Mononuclear cell (primary cell): ENCODE results near the gene PLAGL2. TPM values are rescaled to one million over a fixed set of nuclear protein-coding genes. Genes with fewer than 3 reads are reported as not detected.

Experiments
- H3K27me3 ChIP-seq: 2 replicates; pipeline ENCODE4 v1.6.0; 2011; ENCODE audit warnings: low read length, control low read depth; ENCODE audit not compliant: insufficient read depth
- H3K4me1 ChIP-seq: 2 replicates; pipeline ENCODE4 v1.5.1; 2011; ENCODE audit warnings: mild to moderate bottlenecking, low read length, control low read depth; ENCODE audit not compliant: insufficient read depth
- H3K4me3 ChIP-seq: 2 replicates; pipeline ENCODE4 v1.5.1; 2011; ENCODE audit warnings: mild to moderate bottlenecking, low read length, moderate library complexity
- H3K9me3 ChIP-seq: 2 replicates; pipeline ENCODE4 v1.5.1; 2011; ENCODE audit warnings: low read depth, mild to moderate bottlenecking, control low read depth, low read length
- total RNA-seq: library from RNA; depleted of rRNA; stranded (reverse); fragments of >200 nt; gene quantifications from one replicate; pipeline ENCODE4 v1.2.3, GENCODE V29; 2012

The PLAGL2 gene
- total RNA-seq, 1 donor: 14.1 TPM

- Histone ChIP-seq H3K4me1 (peaks cover 54% of the 10 kb centered on the region), H3K9me3 (no peaks in the 10 kb centered on the region), H3K27me3 (no peaks in the 10 kb centered on the region), H3K4me3 (no peak overlapping the region)
Observed at GRCh38 chr20:32235331-32236047, 27.9 kb upstream of the PLAGL2 start.

GRCh38 chr20:32234135-32234808 is 26.7 kb upstream of the PLAGL2 start:
- Histone ChIP-seq H3K27me3 (no peaks in the 10 kb centered on the region), H3K4me3 (no peak overlapping the region), H3K4me1 (peaks cover 44% of the 10 kb centered on the region), H3K9me3 (no peaks in the 10 kb centered on the region)

- no peak overlapping the region for H3K4me3 ChIP-seq
- H3K9me3 ChIP-seq: no peaks in the 10 kb centered on the region
- H3K27me3 ChIP-seq: no peaks in the 10 kb centered on the region
- H3K4me1 ChIP-seq: peaks cover 49% of the 10 kb centered on the region
Observed at GRCh38 chr20:32233286-32233685, 25.7 kb upstream of the PLAGL2 start.

DNA sequence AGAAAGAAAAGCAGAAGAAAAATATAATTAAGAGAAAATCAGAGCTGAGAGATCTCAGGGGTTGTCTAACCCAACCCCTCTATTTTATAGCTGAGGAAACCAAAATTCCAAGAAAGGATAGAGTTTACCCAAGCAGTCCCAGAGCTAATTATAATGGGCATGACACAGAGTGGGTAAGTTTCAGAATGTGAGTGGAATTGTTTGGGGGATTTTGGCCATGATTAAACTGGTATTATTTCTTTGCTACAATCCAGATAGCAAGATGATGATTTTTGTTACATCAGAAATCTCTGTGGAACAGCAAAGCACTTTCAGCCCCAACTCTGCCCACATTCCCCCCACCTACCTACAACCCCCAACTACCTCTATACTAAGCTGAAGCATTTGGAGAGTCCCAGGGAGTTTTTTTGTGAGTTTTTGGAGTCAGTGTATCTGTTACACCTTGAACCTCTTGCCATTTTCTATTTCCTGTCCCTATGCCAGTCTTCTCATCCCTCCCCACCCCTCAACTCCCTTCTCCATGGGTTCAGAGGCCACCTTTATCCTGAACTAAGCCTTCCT is 24.9 kb upstream of the PLAGL2 start:
- Histone ChIP-seq H3K4me1 (peaks cover 58% of the 10 kb centered on the region), H3K4me3 (no peak overlapping the region), H3K27me3 (no peaks in the 10 kb centered on the region), H3K9me3 (no peaks in the 10 kb centered on the region)

DNA sequence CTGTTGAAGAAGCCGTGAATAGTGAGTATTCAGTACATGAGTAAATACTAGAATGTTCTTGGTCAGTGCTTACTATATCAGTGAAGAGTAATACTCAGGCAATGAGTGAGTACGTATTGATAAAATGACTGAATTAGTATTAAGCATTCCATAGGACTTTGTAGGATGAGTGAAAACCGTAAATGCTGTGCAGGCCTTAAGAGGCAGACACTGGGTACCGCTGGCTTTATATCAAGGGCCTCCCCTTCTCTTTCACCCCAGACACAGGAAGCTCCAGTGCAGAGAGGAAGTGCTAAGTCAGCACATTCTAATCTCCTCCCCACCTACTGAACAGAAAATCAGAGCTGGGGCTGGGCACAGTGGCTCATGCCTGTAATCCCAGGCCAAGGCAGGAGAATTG is 24.3 kb upstream of the PLAGL2 start:
- peaks cover 63% of the 10 kb centered on the region for H3K4me1 ChIP-seq
- no peaks in the 10 kb centered on the region for H3K27me3 ChIP-seq
- H3K4me3 ChIP-seq: no peak overlapping the region

GRCh38 chr20:32231245-32231644 is 23.7 kb upstream of the PLAGL2 start:
- peaks cover 64% of the 10 kb centered on the region for H3K4me1 ChIP-seq
- H3K27me3 ChIP-seq: no peaks in the 10 kb centered on the region
- no peaks in the 10 kb centered on the region for H3K9me3 ChIP-seq
- H3K4me3 ChIP-seq: no peak overlapping the region

More for the DNA sequence above, 24.3 kb upstream of the PLAGL2 start:
- no peaks in the 10 kb centered on the region for H3K9me3 ChIP-seq

- Histone ChIP-seq H3K9me3 (no peaks in the 10 kb centered on the region), H3K4me3 (no peak overlapping the region), H3K27me3 (no peaks in the 10 kb centered on the region), H3K4me1 (peaks cover 64% of the 10 kb centered on the region)
Observed at GRCh38 chr20:32230707-32231106, 23.2 kb upstream of the PLAGL2 start.

DNA sequence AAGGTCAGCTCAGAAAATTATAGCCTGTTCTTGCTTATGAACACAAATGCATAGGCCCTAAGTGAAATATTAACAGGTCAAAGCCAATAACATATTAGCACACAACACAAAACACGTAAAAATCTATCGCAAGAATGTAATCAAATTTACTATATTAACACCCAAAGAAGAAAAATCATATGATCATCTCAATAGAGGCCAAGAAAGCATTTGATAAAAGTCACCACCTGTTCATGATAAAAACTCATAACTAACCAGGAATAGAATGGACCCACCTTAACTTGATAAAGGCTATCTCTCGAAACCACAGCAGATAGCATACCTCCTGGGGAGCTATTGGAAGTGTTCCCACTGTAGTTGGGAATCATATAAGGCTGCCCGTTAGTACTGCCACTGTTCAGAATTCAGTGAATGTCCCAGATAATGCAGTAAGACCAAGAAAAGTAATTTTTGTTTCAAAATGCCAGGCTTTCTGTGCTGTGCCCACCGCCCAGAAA is 21.8 kb upstream of the PLAGL2 start:
- H3K27me3 ChIP-seq: no peaks in the 10 kb centered on the region
- H3K4me1 ChIP-seq: peaks cover 54% of the 10 kb centered on the region
- H3K9me3 ChIP-seq: no peaks in the 10 kb centered on the region
- H3K4me3 ChIP-seq: no peak overlapping the region

DNA sequence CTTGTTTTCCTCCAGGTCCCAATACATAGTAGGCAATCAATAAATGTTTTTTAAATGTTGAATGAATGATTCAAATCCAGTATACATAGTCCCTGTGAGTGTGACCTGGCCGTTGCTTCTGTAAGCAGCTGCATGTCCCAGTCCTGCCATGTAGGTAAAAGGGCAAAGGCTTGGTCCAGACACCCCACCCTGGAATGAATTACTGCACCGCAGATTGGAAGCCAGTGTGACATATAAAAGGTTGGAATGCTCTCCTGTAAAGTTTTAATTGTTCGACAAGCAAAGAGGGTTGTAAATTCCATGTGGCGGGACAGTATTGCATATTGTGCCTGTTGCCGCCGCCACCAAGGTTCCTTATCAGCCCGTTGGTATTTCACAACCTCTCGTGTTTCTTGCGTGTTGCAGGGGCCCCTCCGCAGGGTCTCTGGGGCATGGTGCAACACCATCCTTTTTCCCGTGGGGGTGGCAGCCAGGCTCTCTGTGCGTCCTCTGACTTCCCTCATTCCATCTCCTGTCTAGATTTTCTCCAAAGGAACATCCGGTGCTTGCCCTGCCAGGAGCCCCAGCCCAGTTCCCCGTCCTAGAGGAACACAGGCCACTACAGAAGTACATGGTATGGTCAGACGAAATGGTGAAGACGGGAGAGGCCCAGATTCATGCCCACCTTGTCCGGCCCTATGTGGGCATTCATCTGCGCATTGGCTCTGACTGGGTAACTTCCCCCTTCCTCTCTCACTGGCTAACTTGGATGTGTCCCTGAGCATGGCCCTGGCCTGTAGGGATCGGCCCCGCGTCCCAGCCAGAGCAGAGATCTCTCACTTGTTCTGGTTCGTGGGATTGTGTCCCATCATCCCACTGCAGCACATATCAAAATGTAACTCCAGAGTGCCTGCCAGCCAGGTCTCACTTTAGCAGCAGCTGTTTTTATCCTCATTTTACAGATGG is 20.5 kb upstream of the PLAGL2 start:
- Histone ChIP-seq H3K27me3 (no peaks in the 10 kb centered on the region), H3K4me1 (peaks cover 41% of the 10 kb centered on the region), H3K4me3 (no peak overlapping the region), H3K9me3 (no peaks in the 10 kb centered on the region)

DNA sequence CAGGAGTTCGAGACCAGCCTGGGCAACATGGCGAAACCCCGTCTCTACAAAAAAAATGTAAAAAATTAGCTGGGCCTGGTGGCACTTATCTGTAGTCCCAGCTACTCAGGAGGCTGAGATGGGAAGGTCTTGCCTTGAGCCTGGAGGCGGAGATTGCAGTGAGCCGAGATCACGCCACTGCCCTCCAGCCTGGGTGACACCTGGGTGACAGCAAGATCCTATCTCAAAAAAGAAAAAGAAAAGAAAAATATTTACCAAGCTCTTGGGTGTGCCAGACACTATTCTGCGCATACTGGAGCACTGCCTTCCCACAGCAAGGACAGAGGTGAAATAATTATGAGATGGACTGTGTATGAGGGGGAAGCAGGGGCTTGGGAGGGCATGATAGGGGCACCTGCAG is 19.8 kb upstream of the PLAGL2 start:
- Histone ChIP-seq H3K27me3 (no peaks in the 10 kb centered on the region), H3K9me3 (no peaks in the 10 kb centered on the region), H3K4me1 (peaks cover 34% of the 10 kb centered on the region), H3K4me3 (no peak overlapping the region)

DNA sequence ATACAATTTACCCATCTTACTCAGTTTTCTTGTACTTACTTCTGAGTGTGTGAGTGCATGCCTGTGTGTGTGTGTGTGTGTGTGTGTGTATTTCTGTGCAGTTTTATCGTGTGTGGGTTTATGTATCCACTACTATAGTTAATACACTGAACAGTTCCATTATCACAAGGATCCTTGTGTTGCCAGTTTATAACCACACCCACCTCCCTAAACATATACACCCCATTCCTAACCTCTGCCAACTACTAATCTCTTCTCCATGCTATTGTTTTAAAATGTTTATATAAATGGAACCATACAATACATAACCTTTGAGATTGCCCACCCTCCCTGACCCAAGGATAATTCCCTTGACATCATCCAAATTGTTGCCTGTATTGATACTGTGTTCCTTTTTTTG is 18.8 kb upstream of the PLAGL2 start:
- H3K27me3 ChIP-seq: no peaks in the 10 kb centered on the region
- H3K9me3 ChIP-seq: no peaks in the 10 kb centered on the region
- peaks cover 25% of the 10 kb centered on the region for H3K4me1 ChIP-seq
- no peak overlapping the region for H3K4me3 ChIP-seq

DNA sequence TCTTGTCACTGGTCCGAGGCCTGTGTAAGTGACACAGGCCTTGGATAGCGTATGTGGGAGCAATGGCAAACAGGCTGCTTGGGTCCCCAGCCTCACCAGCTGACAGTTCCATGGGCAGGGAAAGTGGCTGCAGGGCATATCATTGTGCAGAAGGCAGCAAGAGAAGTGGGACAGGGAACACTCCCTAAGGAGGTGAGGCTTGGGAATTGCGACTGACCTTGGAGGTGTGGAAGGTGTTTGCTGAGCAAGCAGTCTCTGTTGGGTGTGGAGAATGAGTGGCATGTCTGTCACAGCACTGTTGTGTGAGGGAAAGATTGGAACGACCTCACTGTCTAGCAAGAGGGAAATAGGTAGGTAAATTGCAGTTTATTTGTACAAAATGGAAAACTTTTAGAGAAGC is 16.9 kb upstream of the PLAGL2 start:
- Histone ChIP-seq H3K4me1 (peaks cover 20% of the 10 kb centered on the region), H3K27me3 (no peaks in the 10 kb centered on the region), H3K9me3 (no peaks in the 10 kb centered on the region)

GRCh38 chr20:32218156-32218900 is 10.8 kb upstream of the PLAGL2 start:
- no peaks in the 10 kb centered on the region for H3K27me3 ChIP-seq
- no peaks in the 10 kb centered on the region for H3K9me3 ChIP-seq
- H3K4me1 ChIP-seq: no peaks in the 10 kb centered on the region
- no peak overlapping the region for H3K4me3 ChIP-seq

More for the DNA sequence above, 16.9 kb upstream of the PLAGL2 start:
- no peak overlapping the region for H3K4me3 ChIP-seq
